Stimulated activated CD8-positive, alpha-beta memory T cell treated with anti-CD3 and anti-CD28 coated beads, Interleukin-4, amount 100 ng/mL, for 24 hours (primary cell): Measurements from ENCODE around the gene DUSP5.

Experiments
- DNase-seq: peaks from one replicate; pipeline ENCODE4 v3.0.0-alpha.2; 2020; ENCODE audit warnings: low read depth

Gene DUSP5

GRCh38 chr10:110546499-110547110 is 48.9 kb downstream of the DUSP5 start:
- DNase-seq, result no peak

- no peak for DNase-seq
Measured at GRCh38 chr10:110547139-110547761, 49.5 kb downstream of the DUSP5 start.

- DNase-seq, result no peak
Measured at GRCh38 chr10:110548002-110548401, 50.3 kb downstream of the DUSP5 start.

GRCh38 chr10:110549211-110549610 is 51.5 kb downstream of the DUSP5 start:
- no peak for DNase-seq

- no peak for DNase-seq
Measured at GRCh38 chr10:110553905-110554304, 56.2 kb downstream of the DUSP5 start.

- no peak for DNase-seq
Measured at GRCh38 chr10:110556296-110556695, 58.6 kb downstream of the DUSP5 start.

GRCh38 chr10:110556969-110557601 is 59.4 kb downstream of the DUSP5 start:
- DNase-seq, result peak; percentile 51

GRCh38 chr10:110558041-110558440 is 60.3 kb downstream of the DUSP5 start:
- DNase-seq, result no peak

- DNase-seq, result no peak
Measured at GRCh38 chr10:110560012-110560411, 62.3 kb downstream of the DUSP5 start.
